HG02938 (cell line): Measurements from ENCODE around the gene TEK.
"Not testable (repeated sequence)": the region's sequence is repeated elsewhere in the genome, so short reads cannot be mapped to it uniquely, and the experiment has no call there.

Source experiments
- ATAC-seq: cut with Tn5 transposase; IDR thresholded peaks from one replicate; pipeline ENCODE4 v1.9.1; 2021; ENCODE audit warnings: mild to moderate bottlenecking, moderate library complexity; ENCODE audit not compliant: unreplicated experiment

Gene TEK

GRCh38 chr9:27210588-27210987 lies 101.6 kb downstream of the TEK start:
- ATAC-seq = no peak

- no peak for ATAC-seq
These were observed 103.2 kb downstream of the TEK start for GRCh38 chr9:27212191-27212590.

GRCh38 chr9:27212621-27213020 lies 103.6 kb downstream of the TEK start:
- ATAC-seq = no peak

GRCh38 chr9:27227192-27227591 lies 118.2 kb downstream of the TEK start:
- ATAC-seq = no peak

GRCh38 chr9:27239648-27240047 lies 130.6 kb downstream of the TEK start:
- not testable (repeated sequence) for ATAC-seq

GRCh38 chr9:27247756-27248155 lies 138.7 kb downstream of the TEK start:
- ATAC-seq = no peak

GRCh38 chr9:27248702-27249101 lies 139.7 kb downstream of the TEK start:
- ATAC-seq = no peak

GRCh38 chr9:27258662-27259061 lies 149.6 kb downstream of the TEK start:
- ATAC-seq = no peak

GRCh38 chr9:27260789-27261516 lies 151.9 kb downstream of the TEK start:
- no peak for ATAC-seq

- no peak for ATAC-seq
These were observed 152.6 kb downstream of the TEK start for GRCh38 chr9:27261517-27262211.

GRCh38 chr9:27272103-27272502 lies 163.1 kb downstream of the TEK start:
- ATAC-seq = no peak

GRCh38 chr9:27273186-27273585 lies 164.2 kb downstream of the TEK start:
- no peak for ATAC-seq

- peak; percentile 63 for ATAC-seq
These were observed 167.4 kb downstream of the TEK start for GRCh38 chr9:27276193-27277030.

GRCh38 chr9:27278374-27278773 lies 169.3 kb downstream of the TEK start:
- no peak for ATAC-seq

- no peak for ATAC-seq
These were observed 170.6 kb downstream of the TEK start for GRCh38 chr9:27279611-27280010.
